Mammary epithelial cell (primary cell): Measurements from ENCODE around the gene WNT7B.

ENCODE experiments used
- EZH2 ChIP-seq: IDR thresholded peaks from 2 replicates; pipeline ENCODE4 v1.6.1; 2012; ENCODE audit warnings: low read length, inconsistent platforms, borderline replicate concordance
- TF ChIP-seq, protein P1 (sequence below), 2 donors: IDR thresholded peaks in 1 of 2; conservative IDR thresholded peaks in 1 of 2; 2 replicates each; pipeline ENCODE4 v1.5.1; 2011 to 2012; ENCODE audit warnings: inconsistent platforms in 2 of 2, low read length in 2 of 2, mild to moderate bottlenecking in 2 of 2, control low read depth in 1 of 2, low read depth in 1 of 2; ENCODE audit not compliant: insufficient read depth in 1 of 2; ENCODE audit errors: extremely low read depth in 1 of 2

DNA sequence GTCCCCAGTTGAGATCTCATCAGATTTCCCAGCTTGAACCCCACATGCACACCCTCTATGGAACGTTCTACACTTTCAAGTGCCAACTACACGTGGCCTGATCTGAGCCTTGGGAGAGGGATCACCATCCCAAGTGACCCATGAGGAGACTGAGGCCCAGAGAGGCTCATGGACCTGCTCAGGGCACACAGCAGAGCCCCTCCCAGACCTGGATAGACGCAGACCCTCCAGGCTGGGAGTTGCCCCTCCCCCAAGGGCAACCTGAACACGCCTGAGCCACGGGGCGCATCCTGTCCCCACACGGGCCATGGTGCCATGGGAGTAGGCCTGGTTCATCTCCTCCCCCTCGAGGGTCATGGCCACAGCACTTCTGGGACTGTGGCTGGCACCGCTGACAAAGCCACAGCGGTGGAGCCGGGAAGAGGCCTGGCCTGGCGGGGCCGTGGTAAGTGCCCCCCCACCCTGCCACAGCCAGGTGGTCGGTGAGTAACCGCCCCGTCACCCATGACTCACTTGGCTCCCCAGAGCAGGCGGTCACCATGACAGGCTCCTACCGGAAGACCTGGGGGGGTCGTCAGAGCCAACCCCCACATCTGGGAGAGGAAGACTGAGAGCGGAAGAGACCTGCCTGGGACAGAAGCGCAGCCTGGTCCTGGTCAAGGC, 8.1 kb downstream of the WNT7B start:
- no peak for TF ChIP-seq EZH2
- TF ChIP-seq, protein P1, sequence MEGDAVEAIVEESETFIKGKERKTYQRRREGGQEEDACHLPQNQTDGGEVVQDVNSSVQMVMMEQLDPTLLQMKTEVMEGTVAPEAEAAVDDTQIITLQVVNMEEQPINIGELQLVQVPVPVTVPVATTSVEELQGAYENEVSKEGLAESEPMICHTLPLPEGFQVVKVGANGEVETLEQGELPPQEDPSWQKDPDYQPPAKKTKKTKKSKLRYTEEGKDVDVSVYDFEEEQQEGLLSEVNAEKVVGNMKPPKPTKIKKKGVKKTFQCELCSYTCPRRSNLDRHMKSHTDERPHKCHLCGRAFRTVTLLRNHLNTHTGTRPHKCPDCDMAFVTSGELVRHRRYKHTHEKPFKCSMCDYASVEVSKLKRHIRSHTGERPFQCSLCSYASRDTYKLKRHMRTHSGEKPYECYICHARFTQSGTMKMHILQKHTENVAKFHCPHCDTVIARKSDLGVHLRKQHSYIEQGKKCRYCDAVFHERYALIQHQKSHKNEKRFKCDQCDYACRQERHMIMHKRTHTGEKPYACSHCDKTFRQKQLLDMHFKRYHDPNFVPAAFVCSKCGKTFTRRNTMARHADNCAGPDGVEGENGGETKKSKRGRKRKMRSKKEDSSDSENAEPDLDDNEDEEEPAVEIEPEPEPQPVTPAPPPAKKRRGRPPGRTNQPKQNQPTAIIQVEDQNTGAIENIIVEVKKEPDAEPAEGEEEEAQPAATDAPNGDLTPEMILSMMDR (conservative IDR thresholded peaks at IDR 0.05 in 1 of 2, IDR thresholded peaks at IDR 0.05 in 1 of 2; ENCODE audit: extremely low read depth in 1 of 2, insufficient read depth in 1 of 2, low read depth in 1 of 2, low read length in 2 of 2), result no peak
